GM06990 (cell line): ENCODE data around the gene ZNF256.
"Not testable (repeated sequence)": the region's sequence is repeated elsewhere in the genome, so short reads cannot be mapped to it uniquely, and the experiment has no call there.

Source experiments
- DNase-seq: peaks from one replicate; pipeline ENCODE4 v3.0.0-alpha.2; 2011; ENCODE audit not compliant: insufficient read length; ENCODE audit errors: extremely low read depth
- H3K27me3 ChIP-seq: replicated peaks from 2 replicates; pipeline ENCODE4 v1.6.0; 2011; ENCODE audit warnings: low read length; ENCODE audit not compliant: control insufficient read depth, insufficient read depth
- H3K36me3 ChIP-seq: 2 replicates; pipeline ENCODE4 v1.5.1; 2011; ENCODE audit warnings: low read length; ENCODE audit not compliant: control insufficient read depth, insufficient read depth
- H3K4me3 ChIP-seq: replicated peaks from 2 replicates; pipeline ENCODE4 v1.5.1; 2011; ENCODE audit warnings: low read depth, mild to moderate bottlenecking, control low read depth, low read length
- CTCF ChIP-seq: IDR thresholded peaks from 2 replicates; pipeline ENCODE4 v1.5.1; 2011; ENCODE audit warnings: low read length, control low read depth, mild to moderate bottlenecking, inconsistent platforms; ENCODE audit not compliant: insufficient read depth, poor library complexity, severe bottlenecking

Gene ZNF256

GRCh38 chr19:57941593-57941992 is 5.9 kb downstream of the ZNF256 start:
- TF ChIP-seq CTCF: no peak
- no peaks in the 10 kb centered on the region for H3K27me3 ChIP-seq
- H3K36me3 ChIP-seq: peaks cover 8% of the 10 kb centered on the region
- no peak for DNase-seq
- H3K4me3 ChIP-seq: no peak overlapping the region

- no peak overlapping the region for H3K4me3 ChIP-seq
- no peak for TF ChIP-seq CTCF
Measured at GRCh38 chr19:57935731-57936130, 11.8 kb downstream of the ZNF256 start.

GRCh38 chr19:57934820-57935665 is 12.5 kb downstream of the ZNF256 start, which contains the start of gene ZNF418:
Gene ZNF418, minus strand, starts transcription at chr19:57935402. Its CDS starts 1,580 bp downstream, at chr19:57933822.
- peak; percentile 31 for DNase-seq
- Histone ChIP-seq H3K4me3 (peak within 1 kb of the TSS; percentile 63), H3K27me3 (no peaks in the 10 kb centered on the region), H3K36me3 (no peaks in the 10 kb centered on the region; the same call in 1 of the 2 replicates)
- no peak for TF ChIP-seq CTCF

More at GRCh38 chr19:57935731-57936130, 11.8 kb downstream of the ZNF256 start:
- Histone ChIP-seq H3K36me3 (no peaks in the 10 kb centered on the region), H3K27me3 (no peaks in the 10 kb centered on the region)
- no peak for DNase-seq

- H3K36me3 ChIP-seq: no peaks in the 10 kb centered on the region; the same call in 1 of the 2 replicates
Measured at GRCh38 chr19:57927587-57927986, 19.9 kb downstream of the ZNF256 start.

GRCh38 chr19:57916168-57916995 is 31.1 kb downstream of the ZNF256 start, which contains the start of gene ZNF417:
Gene ZNF417, minus strand, starts transcription at chr19:57916592. Its CDS starts 181 bp downstream, at chr19:57916411.
- TF ChIP-seq CTCF: peak; percentile 33
- H3K27me3 ChIP-seq, H3K36me3 ChIP-seq: not testable (repeated sequence)
- H3K4me3 ChIP-seq: peak within 1 kb of the TSS; percentile 92
- peak; percentile 85 for DNase-seq

More at GRCh38 chr19:57927587-57927986, 19.9 kb downstream of the ZNF256 start:
- no peaks in the 10 kb centered on the region for H3K27me3 ChIP-seq
- no peak for DNase-seq
- no peak for TF ChIP-seq CTCF
- no peak overlapping the region for H3K4me3 ChIP-seq
